HCT116 (cell line): ENCODE data around the gene UXT.

ENCODE experiments used
- CTCF ChIP-seq, 3 experiments: fragments of 200-600 bp in 1 of 3; sonication (generic) in 1 of 3; IDR thresholded peaks in 2 of 3; conservative IDR thresholded peaks in 1 of 3; 2 replicates each; pipeline ENCODE4 v1.5.1; 2012 to 2017; ENCODE audit warnings: low read depth in 2 of 3, low read length in 2 of 3, antibody characterized with exemption in 1 of 3, borderline replicate concordance in 1 of 3, control low read depth in 1 of 3, mild to moderate bottlenecking in 1 of 3, mixed read lengths in 1 of 3, mixed run types in 1 of 3, moderate library complexity in 1 of 3; ENCODE audit not compliant: insufficient read depth in 1 of 3
- EZH2phosphoT487 ChIP-seq: fragments of 200-600 bp; IDR thresholded peaks from 2 replicates; pipeline ENCODE4 v1.6.1; 2018; ENCODE audit warnings: antibody characterized with exemption, borderline replicate concordance
- JUND ChIP-seq: IDR thresholded peaks from 2 replicates; pipeline ENCODE4 v1.6.1; 2012
- POLR2A ChIP-seq: IDR thresholded peaks from 2 replicates; pipeline ENCODE4 v1.7.0; 2011; ENCODE audit warnings: borderline replicate concordance; ENCODE audit not compliant: insufficient read depth, insufficient read length; ENCODE audit errors: extremely low read depth
- REST ChIP-seq: IDR thresholded peaks from 2 replicates; pipeline ENCODE4 v1.6.1; 2012; ENCODE audit warnings: low read depth
- YY1 ChIP-seq: IDR thresholded peaks from 2 replicates; pipeline ENCODE4 v1.6.1; 2011; ENCODE audit warnings: low read length, low read depth, moderate library complexity, mild to moderate bottlenecking; ENCODE audit not compliant: insufficient replicate concordance; ENCODE audit errors: extremely low read depth
- ZNF274 ChIP-seq: fragments of 200-500 bp; sonication (Bioruptor generic); IDR thresholded peaks from 2 replicates; pipeline ENCODE4 v1.6.1; 2014; ENCODE audit warnings: mild to moderate bottlenecking, low read depth, low read length, inconsistent platforms

- TF ChIP-seq POLR2A: no peak
- TF ChIP-seq CTCF (IDR thresholded peaks at IDR 0.05 in 2 of 3, conservative IDR thresholded peaks at IDR 0.05 in 1 of 3; ENCODE audit: borderline replicate concordance in 1 of 3, insufficient read depth in 1 of 3, low read depth in 2 of 3, low read length in 2 of 3): no peak
- no peak for TF ChIP-seq EZH2phosphoT487
- TF ChIP-seq REST: no peak
- TF ChIP-seq JUND: no peak
- no peak for TF ChIP-seq ZNF274
- TF ChIP-seq YY1: no peak
These were observed 29.4 kb downstream of the UXT start, which contains the start of gene CFP for GRCh38 chrX:47629419-47630200.
